Bone marrow (tissue), 2 donors: ENCODE data around the gene FDPS.
"Not testable (repeated sequence)": the region's sequence is repeated elsewhere in the genome, so short reads cannot be mapped to it uniquely, and the experiment has no call there.

Source experiments
- DNase-seq, 2 donors: peaks; one replicate each; lab custom pipeline; 2025; lab: John Stamatoyannopoulos, UW

The FDPS gene

DNA sequence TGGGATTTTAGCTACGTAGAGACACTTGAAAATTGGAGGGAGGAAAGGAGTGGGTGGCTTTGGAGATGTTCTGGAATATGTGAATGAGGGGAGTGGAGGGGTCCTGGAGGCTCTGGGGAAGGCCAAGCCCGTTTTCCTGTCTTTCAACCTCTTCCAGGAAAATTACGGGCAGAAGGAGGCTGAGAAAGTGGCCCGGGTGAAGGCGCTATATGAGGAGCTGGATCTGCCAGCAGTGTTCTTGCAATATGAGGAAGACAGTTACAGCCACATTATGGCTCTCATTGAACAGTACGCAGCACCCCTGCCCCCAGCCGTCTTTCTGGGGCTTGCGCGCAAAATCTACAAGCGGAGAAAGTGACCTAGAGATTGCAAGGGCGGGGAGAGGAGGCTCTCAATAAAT, 11.6 kb downstream of the FDPS start:
- no peak for DNase-seq

DNA sequence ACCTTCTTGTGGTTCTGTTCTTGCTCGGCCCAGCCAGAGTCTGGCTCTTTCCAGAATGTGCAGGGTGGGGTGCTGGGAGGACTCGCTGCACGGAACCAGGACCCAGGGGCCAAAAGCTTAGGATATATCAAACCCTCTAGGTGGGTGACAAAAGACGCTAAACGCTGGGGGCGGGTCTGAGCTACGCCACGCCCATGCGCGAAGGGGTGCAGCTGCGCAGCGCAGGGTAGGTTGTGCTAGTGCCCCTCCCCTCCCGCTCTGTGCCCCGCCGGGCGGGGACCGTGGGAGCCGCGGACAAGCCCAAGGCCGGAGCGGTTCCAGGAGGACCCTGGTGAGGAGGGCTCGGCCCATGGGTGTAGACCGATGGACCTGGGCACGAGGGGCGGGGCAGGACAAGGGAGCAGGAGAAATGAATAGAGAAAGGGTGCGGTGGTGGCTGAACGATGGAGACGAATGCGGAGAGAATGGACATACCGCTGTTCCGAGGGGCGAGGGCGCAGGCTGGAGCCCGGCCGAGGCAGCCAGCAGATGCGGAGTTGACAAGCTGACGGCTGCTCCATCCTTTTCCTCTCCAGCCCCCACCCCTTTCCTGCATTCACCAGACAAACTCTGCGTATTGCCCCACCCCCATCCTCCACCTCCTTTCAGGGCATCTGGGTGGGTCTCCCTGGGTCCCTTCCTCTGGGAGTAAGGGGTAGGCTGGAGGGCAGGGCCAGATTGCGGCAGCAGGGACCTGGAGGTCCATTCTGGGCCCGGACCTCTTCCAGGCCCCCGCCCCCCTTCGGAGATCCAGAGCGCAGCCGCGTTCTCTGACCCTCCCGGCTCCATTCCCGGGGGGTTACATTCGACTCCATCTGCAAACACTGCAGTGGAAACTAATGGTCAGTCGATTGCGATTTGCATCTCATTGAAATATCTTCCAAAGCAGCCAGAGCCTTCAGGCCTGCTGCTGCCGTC, 12.3 kb downstream of the FDPS start, which contains the start of gene RUSC1:
Gene RUSC1, plus strand, starts transcription at position 234 of the 957 bp plus-strand sequence. CDS start 880 bp downstream, outside the sequence.
- DNase-seq = peak; percentile 23 to 25

DNA sequence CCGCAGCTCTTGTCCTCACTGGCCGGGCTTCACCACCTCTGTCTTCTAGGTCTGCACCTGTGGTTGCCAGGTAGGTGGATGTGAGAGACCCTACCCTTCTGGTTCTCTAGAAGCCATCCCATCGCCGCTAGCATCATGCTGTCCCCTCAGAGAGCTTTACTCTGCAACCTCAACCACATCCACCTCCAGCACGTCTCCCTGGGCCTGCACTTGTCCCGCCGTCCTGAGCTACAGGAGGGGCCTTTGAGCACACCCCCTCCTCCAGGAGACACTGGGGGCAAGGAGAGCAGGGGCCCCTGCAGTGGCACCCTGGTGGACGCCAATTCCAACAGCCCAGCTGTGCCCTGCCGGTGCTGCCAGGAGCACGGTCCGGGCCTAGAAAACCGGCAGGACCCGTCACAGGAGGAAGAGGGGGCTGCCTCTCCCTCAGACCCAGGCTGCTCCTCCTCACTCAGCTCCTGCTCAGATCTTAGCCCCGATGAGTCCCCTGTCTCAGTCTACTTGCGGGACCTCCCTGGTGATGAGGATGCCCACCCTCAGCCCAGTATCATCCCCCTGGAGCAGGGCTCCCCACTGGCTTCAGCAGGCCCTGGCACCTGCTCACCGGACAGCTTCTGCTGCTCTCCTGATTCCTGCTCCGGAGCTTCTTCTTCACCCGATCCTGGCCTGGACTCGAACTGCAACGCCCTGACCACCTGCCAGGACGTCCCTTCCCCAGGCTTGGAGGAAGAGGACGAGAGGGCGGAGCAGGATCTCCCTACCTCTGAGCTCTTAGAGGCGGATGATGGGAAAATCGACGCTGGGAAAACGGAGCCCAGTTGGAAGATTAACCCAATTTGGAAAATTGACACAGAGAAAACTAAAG, 13.2 kb downstream of the FDPS start:
- no peak for DNase-seq

- no peak for DNase-seq
Observed at GRCh38 chr1:155322571-155322952, 13.9 kb downstream of the FDPS start.

DNA sequence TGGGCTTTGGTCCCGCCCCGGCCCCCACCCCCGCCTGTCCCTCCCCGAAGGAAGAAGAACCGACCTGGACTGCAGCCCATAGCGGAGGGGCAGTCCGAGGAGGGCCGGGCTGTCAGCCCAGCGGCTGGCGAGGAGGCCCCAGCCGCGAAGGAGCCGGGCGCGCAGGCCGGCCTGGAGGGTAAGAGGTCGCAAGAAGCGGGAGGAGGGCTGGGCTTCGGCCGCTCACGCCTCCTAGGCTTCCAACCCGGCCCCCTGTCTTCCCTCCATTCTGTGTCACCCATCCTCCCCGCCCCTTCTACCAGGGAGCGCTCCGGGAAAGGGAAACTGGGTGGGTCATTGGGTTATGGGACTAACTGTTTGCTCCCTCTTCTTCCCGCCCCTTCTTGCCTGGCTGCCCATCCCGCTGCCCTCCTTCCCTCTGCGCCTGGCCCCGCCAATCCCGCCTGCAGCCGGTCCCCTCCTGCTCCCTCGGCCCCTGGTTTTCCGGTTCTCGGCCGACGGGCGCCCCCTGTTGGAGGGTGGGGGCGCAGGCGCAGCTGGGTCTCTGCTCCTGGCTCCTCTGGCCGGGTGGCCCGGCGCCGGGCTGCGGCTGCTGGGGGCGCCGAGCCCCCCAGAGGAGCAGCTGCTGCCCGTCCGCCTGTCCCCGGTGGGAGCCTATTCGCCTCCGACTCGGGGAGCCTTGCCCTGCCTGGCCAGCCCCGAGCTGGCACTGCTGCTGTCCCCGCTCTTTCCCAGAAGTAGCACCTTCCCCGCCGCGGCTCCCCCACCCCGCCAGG, 14.5 kb downstream of the FDPS start:
- DNase-seq = peak; percentile 75 to 79

DNA sequence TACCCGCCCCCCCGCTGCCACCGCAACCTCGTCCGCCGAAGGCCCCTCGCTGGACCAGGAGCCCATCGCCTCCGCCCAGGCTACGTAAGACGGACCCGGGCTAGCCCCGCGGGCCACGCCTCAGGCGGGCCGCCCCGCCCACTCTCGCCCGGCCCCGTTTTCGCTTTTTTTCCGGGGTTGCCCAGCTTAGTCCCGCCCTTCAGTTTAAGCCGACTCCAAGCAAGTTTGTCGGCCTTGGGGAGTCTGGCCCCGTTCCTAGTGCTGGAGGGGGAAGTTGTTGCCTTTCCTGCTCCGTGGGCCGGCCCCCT, 15.0 kb downstream of the FDPS start:
- DNase-seq = peak; percentile 31 to 94

DNA sequence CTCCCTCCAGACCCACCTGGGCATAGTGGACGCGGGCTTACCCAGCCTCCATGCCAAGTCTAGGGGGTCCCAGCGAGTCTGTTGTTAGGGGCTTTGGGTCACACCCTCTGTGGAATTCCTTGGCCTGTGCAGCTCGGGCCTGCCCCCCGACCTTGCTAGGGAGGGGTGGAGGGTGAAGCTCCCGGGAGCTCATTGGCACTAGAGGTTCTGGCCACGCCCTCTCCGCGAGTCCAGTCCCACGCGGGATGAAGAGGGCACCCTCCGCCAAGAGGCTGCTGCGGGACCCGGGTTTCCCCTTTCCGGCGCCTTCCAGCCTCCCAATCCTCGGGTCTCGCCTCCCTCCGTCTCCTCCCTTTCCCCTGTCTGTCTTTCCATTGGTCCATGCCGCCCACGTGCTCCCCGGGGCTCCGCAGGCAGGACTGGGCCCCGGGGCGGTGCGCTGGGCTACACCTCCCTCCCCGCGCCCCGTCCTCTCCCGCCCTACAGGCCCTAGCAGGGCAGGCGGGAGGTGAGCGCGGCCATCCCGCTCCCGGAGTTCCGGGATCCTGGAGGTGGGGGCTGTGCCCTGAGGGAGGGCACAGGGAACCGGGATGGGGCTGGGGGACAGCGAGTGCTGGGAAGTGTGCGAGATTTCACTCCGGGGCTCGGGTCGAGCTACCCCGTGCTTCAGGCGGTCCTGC, 15.5 kb downstream of the FDPS start:
- peak; percentile 88 to 95 for DNase-seq

DNA sequence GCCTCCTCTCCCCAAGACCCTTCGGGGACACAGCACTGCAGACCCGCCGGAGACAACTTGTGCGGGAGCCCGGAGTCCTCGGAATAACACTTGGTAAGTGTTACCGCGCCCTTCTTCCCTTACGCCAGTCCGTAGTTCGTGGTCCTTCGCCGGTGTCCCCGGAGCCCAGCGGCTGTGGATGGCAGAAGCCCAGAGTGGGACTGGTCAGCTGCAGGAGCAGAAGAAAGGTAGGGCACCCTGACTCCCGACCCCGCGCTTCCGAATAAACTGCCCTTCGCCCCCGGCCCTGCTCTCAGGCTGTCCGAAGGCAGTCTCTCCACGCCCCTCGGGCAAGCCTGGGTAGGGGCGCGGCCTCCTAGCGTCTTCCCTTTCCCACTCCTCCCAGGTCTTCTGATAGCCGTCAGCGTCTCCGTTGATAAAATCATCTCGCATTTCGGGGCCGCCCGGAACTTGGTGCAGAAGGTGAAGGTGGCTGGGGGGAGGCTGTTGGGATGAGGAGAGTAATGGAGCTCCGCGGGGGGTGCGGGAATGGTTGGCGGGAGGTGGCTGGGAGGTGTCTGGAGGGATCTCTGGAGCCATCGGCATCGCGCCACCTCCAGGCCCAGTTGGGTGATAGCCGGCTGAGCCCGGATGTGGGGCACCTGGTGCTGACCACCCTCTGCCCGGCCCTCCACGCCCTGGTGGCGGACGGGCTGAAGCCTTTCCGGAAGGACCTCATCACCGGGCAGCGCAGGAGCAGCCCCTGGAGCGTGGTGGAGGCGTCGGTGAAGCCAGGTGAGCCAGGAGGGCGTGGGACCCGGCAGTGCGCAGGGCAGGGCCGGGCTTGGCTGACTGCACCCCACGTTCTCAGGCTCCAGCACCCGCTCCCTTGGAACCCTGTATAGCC, 16.3 kb downstream of the FDPS start:
- peak in 1 of 2 donors; percentile 51 for DNase-seq

DNA sequence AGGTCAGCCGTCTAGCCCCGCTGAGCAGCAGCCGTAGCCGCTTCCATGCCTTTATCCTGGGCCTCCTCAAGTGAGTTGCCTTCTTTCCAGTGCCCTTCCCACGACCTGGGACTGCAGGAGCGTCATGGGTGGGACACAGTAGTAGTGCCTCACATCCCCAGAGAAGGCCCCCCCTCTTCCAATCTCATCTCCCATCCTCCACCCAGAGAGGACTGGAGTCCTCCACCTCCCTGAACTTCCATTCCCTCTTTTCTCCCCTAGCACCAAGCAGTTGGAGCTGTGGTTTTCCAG, 16.9 kb downstream of the FDPS start:
- no peak for DNase-seq

GRCh38 chr1:155326020-155326526, 17.4 kb downstream of the FDPS start:
- DNase-seq = no peak

DNA sequence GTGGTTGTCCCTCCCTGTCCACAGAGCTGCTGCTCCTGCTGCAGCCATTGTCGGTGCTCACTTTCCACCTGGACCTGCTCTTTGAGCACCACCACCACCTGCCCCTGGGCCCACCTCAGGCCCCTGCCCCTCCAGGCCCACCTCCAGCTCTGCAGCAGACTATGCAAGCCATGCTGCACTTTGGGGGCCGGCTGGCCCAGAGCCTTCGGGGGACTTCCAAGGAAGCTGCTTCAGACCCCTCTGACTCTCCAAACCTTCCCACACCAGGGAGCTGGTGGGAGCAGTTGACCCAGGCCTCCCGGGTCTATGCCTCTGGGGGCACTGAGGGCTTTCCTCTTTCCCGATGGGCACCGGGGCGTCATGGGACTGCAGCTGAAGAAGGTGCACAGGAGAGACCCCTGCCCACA, 18.0 kb downstream of the FDPS start:
- DNase-seq = no peak

DNA sequence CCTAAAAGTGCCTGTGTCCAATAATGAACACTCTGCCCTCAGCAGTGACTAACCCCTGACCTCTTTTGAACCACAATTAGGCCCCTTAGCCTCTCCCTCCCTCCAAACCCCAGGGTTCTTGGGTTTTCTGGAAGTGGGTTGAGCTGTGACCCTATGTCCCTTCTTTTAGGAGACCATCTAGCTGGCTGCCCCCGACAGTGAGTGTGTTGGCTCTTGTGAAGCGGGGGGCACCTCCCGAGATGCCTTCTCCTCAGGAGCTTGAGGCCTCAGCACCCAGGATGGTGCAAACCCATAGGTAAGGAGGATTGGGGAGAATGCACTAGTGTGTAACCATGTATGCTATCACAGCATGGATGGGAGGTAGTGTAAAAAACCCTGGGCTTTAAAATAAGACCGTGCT, 19.3 kb downstream of the FDPS start:
- no peak for DNase-seq

DNA sequence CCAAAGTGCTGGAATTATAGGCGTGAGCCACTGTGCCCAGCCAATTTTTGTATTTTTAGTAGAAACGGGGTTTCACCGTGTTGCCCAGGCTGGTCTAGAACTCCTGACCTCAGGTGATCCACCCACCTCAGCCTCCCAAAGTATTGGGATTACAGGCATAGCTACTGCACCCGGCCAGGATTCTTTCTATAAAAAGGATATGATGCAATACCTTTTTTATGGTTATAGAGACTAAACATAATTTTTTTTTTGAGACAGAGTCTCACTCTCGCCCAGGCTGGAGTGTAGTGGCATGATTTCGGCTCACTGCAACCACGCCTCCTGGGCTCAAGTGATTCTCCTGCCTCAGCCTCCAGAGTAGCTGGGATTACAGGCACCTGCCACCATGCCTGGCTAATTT, 20.2 kb downstream of the FDPS start:
- not testable (repeated sequence) for DNase-seq

DNA sequence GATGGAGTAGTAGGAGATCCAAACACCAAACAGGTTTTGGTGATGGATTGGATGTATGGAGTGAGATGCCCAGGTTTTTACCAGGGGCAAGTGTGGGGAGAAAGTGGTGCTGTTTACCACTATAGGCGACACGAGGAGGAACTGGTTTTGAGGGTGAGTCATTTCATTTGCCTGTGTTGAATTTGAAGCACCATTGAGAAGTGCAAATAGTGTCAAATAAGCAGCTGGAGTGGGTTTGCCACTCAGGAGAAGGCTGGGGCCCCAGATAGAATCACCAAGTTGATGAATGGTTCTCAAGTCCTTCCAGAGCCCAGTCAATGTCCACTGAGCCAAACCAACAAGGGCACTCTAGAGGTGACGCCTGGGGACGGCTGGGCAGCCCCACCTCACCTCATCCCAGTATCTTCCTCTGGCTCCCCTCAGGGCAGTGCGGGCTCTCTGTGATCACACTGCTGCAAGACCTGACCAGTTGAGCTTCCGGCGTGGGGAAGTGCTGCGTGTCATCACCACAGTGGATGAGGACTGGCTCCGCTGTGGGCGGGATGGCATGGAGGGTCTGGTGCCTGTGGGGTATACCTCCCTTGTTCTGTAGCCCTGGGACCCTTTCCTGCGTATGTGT, 21.4 kb downstream of the FDPS start:
- no peak for DNase-seq

DNA sequence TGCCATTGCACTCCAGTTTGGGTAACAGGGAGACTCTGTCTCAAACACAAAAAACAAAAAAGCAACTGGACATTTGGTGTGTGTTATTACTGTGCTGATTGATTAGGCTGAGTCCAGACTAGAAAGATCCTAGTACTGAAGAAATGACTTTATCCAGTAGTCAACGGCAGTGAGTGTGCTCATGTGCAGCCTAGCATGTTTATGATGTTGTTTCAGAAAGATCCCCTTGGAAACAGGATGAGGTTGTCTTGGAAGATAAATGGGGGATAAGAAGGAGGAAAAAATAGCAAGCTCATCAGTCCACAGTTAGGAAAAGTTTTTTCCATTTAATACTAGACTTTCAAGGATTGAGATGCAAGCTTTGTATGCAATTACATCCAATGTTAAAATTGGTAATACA, 26.3 kb downstream of the FDPS start:
- DNase-seq = no peak

DNA sequence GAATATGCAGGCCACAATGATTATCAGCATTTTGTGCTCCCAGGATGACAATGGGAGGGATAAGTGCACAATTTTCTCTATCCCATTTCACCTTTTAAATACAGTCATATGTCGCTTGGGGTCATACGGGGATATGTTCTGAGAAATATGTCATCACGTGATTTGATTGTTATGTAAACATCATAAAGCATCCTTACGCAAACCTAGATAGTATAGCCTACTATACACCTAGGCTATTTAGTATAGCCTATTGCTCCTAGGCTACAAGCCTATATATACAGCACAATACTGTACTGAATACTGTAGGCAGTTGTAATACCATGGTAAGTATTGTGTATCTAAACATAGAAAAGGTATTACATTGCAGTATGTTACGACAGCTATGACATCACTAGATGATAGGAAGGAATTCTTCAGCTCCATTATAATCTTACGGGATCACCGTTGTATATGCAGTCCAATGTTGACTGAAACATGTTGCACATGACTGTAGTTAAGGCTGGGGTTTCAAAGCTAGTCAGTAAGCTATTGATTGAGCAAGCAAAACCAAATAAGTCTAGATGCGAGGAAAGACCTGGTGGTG, 30.9 kb downstream of the FDPS start:
- DNase-seq = no peak

DNA sequence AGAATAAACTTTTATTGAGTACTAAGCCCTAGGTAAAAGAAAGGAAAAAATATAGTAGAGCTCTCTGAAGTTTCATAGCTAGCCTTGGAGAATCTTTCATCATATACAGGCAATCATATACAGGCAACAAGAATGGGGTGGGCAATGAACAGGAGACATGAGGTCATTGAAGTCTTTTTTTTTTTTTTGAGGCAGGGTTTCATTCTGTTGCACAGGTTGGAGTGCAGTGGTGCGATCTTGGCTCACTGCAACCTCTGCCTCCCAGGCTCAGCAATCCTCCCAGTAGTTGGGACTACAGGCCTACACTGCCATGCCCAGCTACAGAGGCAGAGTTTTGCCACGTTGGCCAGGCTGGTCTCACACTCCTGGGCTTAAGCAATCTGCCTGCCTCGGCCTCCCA, 34.2 kb downstream of the FDPS start:
- no peak for DNase-seq

- no peak for DNase-seq
Observed at GRCh38 chr1:155352631-155353030, 44.0 kb downstream of the FDPS start.

DNA sequence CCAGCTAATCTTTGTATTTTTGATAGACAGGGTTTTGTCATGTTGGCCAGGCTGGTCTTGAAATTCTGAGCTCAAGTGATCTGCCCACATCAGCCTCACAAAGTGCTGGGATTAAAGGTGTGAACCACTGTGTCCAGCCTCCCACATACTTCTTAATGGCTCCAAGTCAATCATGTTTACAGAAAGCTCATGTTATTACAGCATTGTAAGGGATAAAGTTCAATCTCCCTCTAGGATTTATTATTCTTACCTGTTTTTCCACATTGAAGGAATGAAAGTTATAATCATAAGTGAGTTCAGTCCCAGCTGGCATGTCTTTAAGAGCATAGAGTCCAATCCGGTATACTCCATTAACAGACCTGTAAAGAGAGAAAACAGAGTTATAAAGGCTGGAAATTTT, 51.4 kb downstream of the FDPS start:
- DNase-seq = no peak
